Neural cell (in vitro differentiated cells): ENCODE measurements around the gene TACC2. TPM values are rescaled to one million over a fixed set of nuclear protein-coding genes. Genes with fewer than 3 reads are reported as not detected.

ENCODE experiments used
- H2AFZ ChIP-seq: fragments of 200-600, 300-800 bp; sonication (generic), shearing (Covaris generic); 2 replicates; pipeline ENCODE4 v1.6.0; 2014; ENCODE audit warnings: low read depth, mild to moderate bottlenecking, antibody characterized with exemption, low read length, moderate library complexity
- H3F3A ChIP-seq: fragments of 200-600 bp; shearing (Covaris generic); 2 replicates; pipeline ENCODE4 v1.6.1; 2016; ENCODE audit warnings: mild to moderate bottlenecking, moderate library complexity, mixed read lengths, antibody characterized with exemption, low read length; ENCODE audit not compliant: insufficient read depth, poor library complexity, severe bottlenecking
- H3K27ac ChIP-seq: fragments of 200-600, 300-800 bp; sonication (generic), shearing (Covaris generic); 2 replicates; pipeline ENCODE4 v1.5.1; 2014; ENCODE audit warnings: mild to moderate bottlenecking, low read length, moderate library complexity
- H3K27me3 ChIP-seq: fragments of 300-800, 200-600 bp; sonication (generic), shearing (Covaris generic); 2 replicates; pipeline ENCODE4 v1.6.0; 2014; ENCODE audit warnings: mild to moderate bottlenecking, low read depth, low read length, moderate library complexity; ENCODE audit not compliant: insufficient read depth
- H3K36me3 ChIP-seq: fragments of 300-800, 200-600 bp; sonication (generic), shearing (Covaris generic); 2 replicates; pipeline ENCODE4 v1.5.1; 2014; ENCODE audit warnings: mild to moderate bottlenecking, antibody characterized with exemption, low read length, moderate library complexity; ENCODE audit not compliant: insufficient read depth
- H3K4me2 ChIP-seq: fragments of 300-800, 200-600 bp; sonication (generic), shearing (Covaris generic); 2 replicates; pipeline ENCODE4 v1.6.0; 2014; ENCODE audit warnings: mild to moderate bottlenecking, low read length
- H3K4me3 ChIP-seq: fragments of 300-800, 200-600 bp; sonication (generic), shearing (Covaris generic); 2 replicates; pipeline ENCODE4 v1.5.1; 2014; ENCODE audit warnings: mild to moderate bottlenecking, low read length, moderate library complexity
- H3K79me2 ChIP-seq: fragments of 200-600 bp; shearing (Covaris generic); replicated peaks from 2 replicates; pipeline ENCODE4 v1.6.0; 2014; ENCODE audit warnings: mild to moderate bottlenecking, low read length, moderate library complexity; ENCODE audit not compliant: insufficient read depth
- H3K9ac ChIP-seq: fragments of 300-800, 200-600 bp; sonication (generic), shearing (Covaris generic); 2 replicates; pipeline ENCODE4 v1.6.1; 2016; ENCODE audit warnings: mild to moderate bottlenecking, low read length, mixed read lengths
- H3K9me2 ChIP-seq: fragments of 200-600 bp; shearing (Covaris generic); 2 replicates; pipeline ENCODE4 v1.6.1; 2016; ENCODE audit warnings: mild to moderate bottlenecking, low read length, mixed read lengths; ENCODE audit not compliant: insufficient read depth
- H3K9me3 ChIP-seq: fragments of 200-600, 300-800 bp; sonication (generic), shearing (Covaris generic); 2 replicates; pipeline ENCODE4 v1.6.1; 2016; ENCODE audit warnings: mild to moderate bottlenecking, mixed run types, low read length, moderate library complexity, mixed read lengths
- H4K20me1 ChIP-seq: fragments of 200-600 bp; shearing (Covaris generic); 2 replicates; pipeline ENCODE4 v1.6.1; 2016; ENCODE audit warnings: mild to moderate bottlenecking, mixed run types; ENCODE audit not compliant: insufficient read depth
- CTCF ChIP-seq: fragments of 450-650 bp; IDR thresholded peaks from 2 replicates; pipeline ENCODE4 v1.5.1; 2014; ENCODE audit warnings: antibody characterized with exemption, mild to moderate bottlenecking, moderate library complexity; ENCODE audit not compliant: poor library complexity, severe bottlenecking
- EP300 ChIP-seq: fragments of 450-650 bp; conservative IDR thresholded peaks from 2 replicates; pipeline ENCODE4 v1.6.1; 2014; ENCODE audit warnings: antibody characterized with exemption, mild to moderate bottlenecking, moderate library complexity; ENCODE audit not compliant: poor library complexity, severe bottlenecking
- EZH2 ChIP-seq: fragments of 200-600, 300-800 bp; shearing (Covaris generic), sonication (generic); IDR thresholded peaks from 2 replicates; pipeline ENCODE4 v1.6.1; 2014; ENCODE audit warnings: antibody characterized with exemption, low read length, borderline replicate concordance, mild to moderate bottlenecking; ENCODE audit not compliant: insufficient read depth, poor library complexity, severe bottlenecking
- MXI1 ChIP-seq: fragments of 450-650 bp; conservative IDR thresholded peaks from 2 replicates; pipeline ENCODE4 v1.6.1; 2014; ENCODE audit warnings: antibody characterized with exemption, mild to moderate bottlenecking; ENCODE audit not compliant: poor library complexity, severe bottlenecking
- POLR2AphosphoS5 ChIP-seq: IDR thresholded peaks from 2 replicates; pipeline ENCODE4 v1.6.1; 2012
- RAD21 ChIP-seq: fragments of 450-650 bp; conservative IDR thresholded peaks from 2 replicates; pipeline ENCODE4 v1.6.1; 2014; ENCODE audit warnings: antibody characterized with exemption, mild to moderate bottlenecking, moderate library complexity
- SMC3 ChIP-seq: fragments of 450-650 bp; conservative IDR thresholded peaks from 2 replicates; pipeline ENCODE4 v1.6.1; 2014; ENCODE audit warnings: antibody characterized with exemption, mild to moderate bottlenecking, moderate library complexity; ENCODE audit not compliant: poor library complexity
- TAF1 ChIP-seq: IDR thresholded peaks from 2 replicates; pipeline ENCODE4 v1.6.1; 2012; ENCODE audit warnings: low read depth
- polyA plus RNA-seq: library from polyadenylated mRNA; depleted of rRNA; stranded (reverse); fragments of >200 nt; gene quantifications from 2 replicates; pipeline ENCODE4 v1.2.3, GENCODE V29; 2014
- TF ChIP-seq, protein P1 (sequence below): IDR thresholded peaks from 2 replicates; pipeline ENCODE4 v1.6.1; 2012; ENCODE audit warnings: borderline replicate concordance

Gene TACC2
- polyA plus RNA-seq, 1 donor from 2014 or later: 17.6 TPM

DNA sequence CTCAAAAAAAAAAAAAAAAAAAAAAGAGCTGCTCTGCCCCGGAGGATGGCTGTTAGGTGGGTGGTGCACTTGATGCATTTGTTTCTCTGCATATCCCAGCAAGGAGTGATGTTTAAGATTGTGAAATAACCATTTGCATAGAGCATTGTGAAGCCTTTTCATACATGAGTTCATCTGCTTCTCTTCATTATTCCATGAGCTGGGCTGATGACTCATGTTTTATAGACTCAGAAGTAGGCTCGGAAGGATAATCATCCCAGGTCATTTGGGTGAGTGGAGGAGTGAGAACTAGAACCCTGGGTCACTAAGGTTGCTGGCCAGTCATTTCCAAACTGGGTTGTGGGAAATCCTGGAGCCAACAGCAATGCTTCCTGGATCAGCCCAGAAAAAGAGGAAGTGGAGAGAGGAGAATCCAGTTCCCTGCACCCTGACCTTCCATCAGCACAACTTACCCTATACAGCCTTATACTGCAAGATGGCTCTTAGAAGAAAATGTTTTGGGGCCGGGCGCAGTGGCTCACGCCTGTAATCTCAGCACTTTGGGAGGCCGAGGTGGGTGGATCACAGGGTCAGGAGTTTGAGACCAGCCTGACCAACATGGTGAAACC lies 45.3 kb downstream of the TACC2 start:
- H3K9me3 ChIP-seq: no peaks in the 10 kb centered on the region
- H3K27me3 ChIP-seq: no peaks in the 10 kb centered on the region
- H3K27ac ChIP-seq: no peak overlapping the region
- no peaks in the 10 kb centered on the region for H3K36me3 ChIP-seq
- no peaks in the 10 kb centered on the region for H3F3A ChIP-seq
- H3K79me2 ChIP-seq: no peaks in the 10 kb centered on the region
- no peak overlapping the region for H2AFZ ChIP-seq
- no peak overlapping the region for H3K4me2 ChIP-seq
- H3K9me2 ChIP-seq: no peaks in the 10 kb centered on the region
- no peak overlapping the region for H3K4me3 ChIP-seq
- H4K20me1 ChIP-seq: no peaks in the 10 kb centered on the region
- H3K9ac ChIP-seq: no peak overlapping the region
- no peak for TF ChIP-seq CTCF

DNA sequence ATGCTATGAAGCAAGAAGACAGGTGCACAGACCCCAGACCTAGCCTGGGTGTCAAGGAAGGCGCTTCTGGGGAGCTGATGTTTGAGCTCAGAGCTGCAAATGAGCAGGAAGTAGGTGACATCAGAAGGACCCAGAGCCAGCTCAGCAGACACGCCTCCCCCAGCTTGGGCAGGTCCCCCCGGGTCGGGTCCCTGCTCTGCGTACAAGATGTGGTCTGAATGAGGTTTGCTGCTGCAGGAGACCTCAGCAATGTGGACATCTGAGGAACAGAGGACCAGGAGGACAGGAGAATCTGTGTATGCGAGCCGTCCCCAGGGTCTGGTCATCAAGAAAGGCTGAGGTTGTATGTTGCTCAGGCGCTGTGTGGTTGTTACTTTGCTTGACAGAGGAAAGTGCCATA lies 51.8 kb downstream of the TACC2 start:
- Histone ChIP-seq H3K9ac (no peak overlapping the region), H3K4me3 (no peak overlapping the region), H3K9me2 (no peaks in the 10 kb centered on the region), H3K79me2 (no peaks in the 10 kb centered on the region), H3K27ac (no peak overlapping the region), H3K27me3 (no peaks in the 10 kb centered on the region), H3K4me2 (no peak overlapping the region), H2AFZ (no peak overlapping the region), H3K9me3 (no peaks in the 10 kb centered on the region), H4K20me1 (no peaks in the 10 kb centered on the region), H3F3A (no peaks in the 10 kb centered on the region), H3K36me3 (no peaks in the 10 kb centered on the region)
- TF ChIP-seq SMC3: no peak
- TF ChIP-seq POLR2AphosphoS5: no peak
- no peak for TF ChIP-seq RAD21
- no peak for TF ChIP-seq MXI1
- no peak for TF ChIP-seq CTCF
- TF ChIP-seq, protein P1, sequence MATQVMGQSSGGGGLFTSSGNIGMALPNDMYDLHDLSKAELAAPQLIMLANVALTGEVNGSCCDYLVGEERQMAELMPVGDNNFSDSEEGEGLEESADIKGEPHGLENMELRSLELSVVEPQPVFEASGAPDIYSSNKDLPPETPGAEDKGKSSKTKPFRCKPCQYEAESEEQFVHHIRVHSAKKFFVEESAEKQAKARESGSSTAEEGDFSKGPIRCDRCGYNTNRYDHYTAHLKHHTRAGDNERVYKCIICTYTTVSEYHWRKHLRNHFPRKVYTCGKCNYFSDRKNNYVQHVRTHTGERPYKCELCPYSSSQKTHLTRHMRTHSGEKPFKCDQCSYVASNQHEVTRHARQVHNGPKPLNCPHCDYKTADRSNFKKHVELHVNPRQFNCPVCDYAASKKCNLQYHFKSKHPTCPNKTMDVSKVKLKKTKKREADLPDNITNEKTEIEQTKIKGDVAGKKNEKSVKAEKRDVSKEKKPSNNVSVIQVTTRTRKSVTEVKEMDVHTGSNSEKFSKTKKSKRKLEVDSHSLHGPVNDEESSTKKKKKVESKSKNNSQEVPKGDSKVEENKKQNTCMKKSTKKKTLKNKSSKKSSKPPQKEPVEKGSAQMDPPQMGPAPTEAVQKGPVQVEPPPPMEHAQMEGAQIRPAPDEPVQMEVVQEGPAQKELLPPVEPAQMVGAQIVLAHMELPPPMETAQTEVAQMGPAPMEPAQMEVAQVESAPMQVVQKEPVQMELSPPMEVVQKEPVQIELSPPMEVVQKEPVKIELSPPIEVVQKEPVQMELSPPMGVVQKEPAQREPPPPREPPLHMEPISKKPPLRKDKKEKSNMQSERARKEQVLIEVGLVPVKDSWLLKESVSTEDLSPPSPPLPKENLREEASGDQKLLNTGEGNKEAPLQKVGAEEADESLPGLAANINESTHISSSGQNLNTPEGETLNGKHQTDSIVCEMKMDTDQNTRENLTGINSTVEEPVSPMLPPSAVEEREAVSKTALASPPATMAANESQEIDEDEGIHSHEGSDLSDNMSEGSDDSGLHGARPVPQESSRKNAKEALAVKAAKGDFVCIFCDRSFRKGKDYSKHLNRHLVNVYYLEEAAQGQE: no peak
- no peak for TF ChIP-seq TAF1
- no peak for TF ChIP-seq EP300
- TF ChIP-seq EZH2: no peak
